Measurements from ENCODE around the gene ZC3H11A.
"Not testable (repeated sequence)": the region's sequence is repeated elsewhere in the genome, so short reads cannot be mapped to it uniquely, and the experiment has no call there.

The ZC3H11A gene

GRCh38 chr1:203789966-203790365 is 5.5 kb upstream of the ZC3H11A start:
- DNase-seq = no peak

- no peak for DNase-seq
These were observed 3.9 kb upstream of the ZC3H11A start for GRCh38 chr1:203791498-203791897.

- no peak for DNase-seq
These were observed 2.9 kb upstream of the ZC3H11A start for GRCh38 chr1:203792486-203792885.

- not testable (repeated sequence) for DNase-seq
These were observed 1.9 kb upstream of the ZC3H11A start for GRCh38 chr1:203793561-203793960.

GRCh38 chr1:203794764-203795440 is 521 bp upstream of the ZC3H11A start:
- DNase-seq = no peak

- peak; percentile 14 for DNase-seq
These were observed 798 bp downstream of the ZC3H11A start for GRCh38 chr1:203796236-203796605.

GRCh38 chr1:203797216-203797615 is 1.8 kb downstream of the ZC3H11A start:
- DNase-seq = no peak

- no peak for DNase-seq
These were observed 2.7 kb downstream of the ZC3H11A start for GRCh38 chr1:203797948-203798655.

GRCh38 chr1:203799157-203799556 is 3.7 kb downstream of the ZC3H11A start:
- DNase-seq = no peak

GRCh38 chr1:203799971-203800370 is 4.5 kb downstream of the ZC3H11A start:
- DNase-seq = no peak

GRCh38 chr1:203805689-203806088 is 10.3 kb downstream of the ZC3H11A start:
- DNase-seq = no peak

GRCh38 chr1:203807196-203807595 is 11.8 kb downstream of the ZC3H11A start:
- no peak for DNase-seq

- no peak for DNase-seq
These were observed 18.3 kb downstream of the ZC3H11A start for GRCh38 chr1:203813581-203814341.

- no peak for DNase-seq
These were observed 23.0 kb downstream of the ZC3H11A start for GRCh38 chr1:203818399-203818798.

GRCh38 chr1:203823306-203823705 is 27.9 kb downstream of the ZC3H11A start:
- no peak for DNase-seq

- DNase-seq = no peak
These were observed 30.8 kb downstream of the ZC3H11A start for GRCh38 chr1:203826175-203826574.

GRCh38 chr1:203828002-203828401 is 32.6 kb downstream of the ZC3H11A start:
- no peak for DNase-seq

GRCh38 chr1:203828503-203828902 is 33.1 kb downstream of the ZC3H11A start:
- DNase-seq = no peak

- DNase-seq = not testable (repeated sequence)
These were observed 33.8 kb downstream of the ZC3H11A start for GRCh38 chr1:203829247-203829646.

GRCh38 chr1:203835476-203835875 is 40.1 kb downstream of the ZC3H11A start:
- no peak for DNase-seq

- DNase-seq = no peak
These were observed 43.7 kb downstream of the ZC3H11A start for GRCh38 chr1:203839081-203839480.

- DNase-seq = no peak
These were observed 44.9 kb downstream of the ZC3H11A start for GRCh38 chr1:203840208-203840808.

GRCh38 chr1:203842559-203842876 is 47.1 kb downstream of the ZC3H11A start:
- DNase-seq = no peak

GRCh38 chr1:203843435-203843834 is 48.0 kb downstream of the ZC3H11A start:
- DNase-seq = no peak

All from NCI-H1436 (cell line).